ENCODE measurements around the gene ACSBG1.
"Not testable (repeated sequence)": the region's sequence is repeated elsewhere in the genome, so short reads cannot be mapped to it uniquely, and the experiment has no call there.

Gene ACSBG1

DNA sequence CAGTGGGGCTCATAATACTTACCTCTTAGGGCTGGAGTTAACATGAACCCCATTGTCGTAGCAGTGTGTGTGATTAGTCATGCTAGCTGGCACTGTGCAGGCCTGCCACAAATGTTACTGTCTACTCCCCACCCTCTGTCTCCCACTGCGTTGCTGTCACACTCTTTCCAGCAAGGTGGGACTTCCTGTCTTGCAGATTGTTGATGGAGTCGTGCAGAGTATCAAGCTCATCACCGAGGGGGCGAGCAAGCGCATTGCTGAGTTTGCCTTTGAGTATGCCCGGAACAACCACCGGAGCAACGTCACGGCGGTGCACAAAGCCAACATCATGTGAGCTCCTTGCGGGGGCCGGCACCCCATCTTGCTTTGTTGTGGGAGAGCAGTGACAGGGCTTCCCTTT lies 72.3 kb downstream of the ACSBG1 start:
- DNase-seq: no peak

DNA sequence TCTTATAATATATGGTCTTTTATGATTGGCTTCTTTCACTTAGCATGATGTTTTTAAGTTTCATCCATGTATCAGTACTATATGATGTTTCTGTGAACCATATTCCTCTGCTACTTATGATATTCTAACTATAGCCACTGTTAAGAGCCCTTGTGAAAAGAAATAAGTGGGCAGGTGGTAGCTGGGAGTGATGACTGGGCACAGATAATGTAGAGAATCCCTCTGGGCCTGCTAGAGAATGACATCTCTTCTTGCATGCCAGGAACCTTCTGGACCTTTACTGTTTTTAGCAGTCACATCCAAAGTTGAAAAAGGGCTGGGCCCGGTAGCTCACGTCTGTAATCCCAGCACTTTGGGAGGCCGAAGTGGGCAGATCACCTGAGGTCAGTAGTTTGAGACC lies 75.0 kb downstream of the ACSBG1 start:
- DNase-seq: no peak

DNA sequence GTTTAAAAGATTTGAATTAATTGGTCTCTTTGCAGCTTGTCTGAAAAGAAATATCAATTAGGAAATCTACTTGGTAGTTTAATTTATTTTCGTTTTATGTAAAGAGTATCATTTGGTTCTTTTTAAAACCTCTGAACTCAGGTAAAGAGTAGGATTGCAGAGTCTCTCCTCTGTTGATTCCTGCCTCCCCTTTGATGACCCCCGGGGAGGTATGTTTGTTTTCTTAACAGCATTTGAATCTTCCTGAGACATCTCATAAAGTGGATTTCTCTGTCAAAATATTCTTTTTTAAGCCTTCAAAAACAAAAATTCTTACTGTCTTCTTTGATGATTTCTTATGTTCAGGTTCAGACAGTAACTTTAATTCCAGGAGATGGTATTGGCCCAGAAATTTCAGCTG lies 77.2 kb downstream of the ACSBG1 start:
- DNase-seq: no peak

DNA sequence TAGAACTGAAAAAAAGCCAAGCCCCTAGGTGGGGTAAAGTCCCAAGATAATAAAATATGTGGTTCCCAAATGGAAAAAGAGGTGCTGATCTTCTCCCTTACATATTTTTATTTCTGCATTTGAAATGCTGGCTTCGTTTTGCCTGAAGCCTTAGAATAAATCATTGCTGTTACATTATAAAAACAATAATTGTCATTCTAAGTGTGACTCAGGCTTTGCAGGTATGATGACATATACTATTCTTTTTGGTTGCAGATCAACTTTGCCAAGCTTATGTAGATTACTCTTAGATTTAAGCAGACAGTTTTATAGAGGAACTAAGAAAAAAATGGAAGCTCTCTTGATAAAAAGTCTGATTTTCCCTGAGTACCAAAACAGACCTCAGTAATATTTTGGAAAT lies 77.7 kb downstream of the ACSBG1 start:
- no peak for DNase-seq

DNA sequence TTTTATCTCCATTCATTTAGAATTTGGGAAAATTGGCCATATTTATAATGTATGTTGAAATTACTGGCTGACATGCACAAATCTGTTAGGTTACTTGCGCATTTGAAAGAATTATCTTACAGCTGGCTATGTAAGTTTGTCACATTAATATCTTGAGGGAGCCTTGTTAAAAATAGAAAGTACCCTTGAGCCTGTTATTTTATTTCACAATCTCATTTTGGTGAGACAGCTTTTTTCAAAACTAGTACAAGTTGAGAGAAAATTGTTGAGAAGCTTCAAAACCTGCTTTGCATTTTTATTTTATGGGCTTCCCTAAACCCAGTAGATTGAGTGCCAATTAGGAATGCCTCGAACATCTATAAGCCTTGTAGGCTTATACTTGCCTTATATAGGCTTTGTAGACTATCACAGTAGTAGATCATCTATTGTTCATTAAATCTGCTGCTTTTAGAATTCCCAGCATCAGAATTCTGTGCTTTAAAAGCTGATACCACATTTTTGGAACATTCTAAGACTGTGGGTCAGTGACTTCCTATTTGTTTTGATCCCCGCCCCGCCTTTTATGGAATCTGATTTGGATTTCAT lies 78.9 kb downstream of the ACSBG1 start:
- no peak for DNase-seq

DNA sequence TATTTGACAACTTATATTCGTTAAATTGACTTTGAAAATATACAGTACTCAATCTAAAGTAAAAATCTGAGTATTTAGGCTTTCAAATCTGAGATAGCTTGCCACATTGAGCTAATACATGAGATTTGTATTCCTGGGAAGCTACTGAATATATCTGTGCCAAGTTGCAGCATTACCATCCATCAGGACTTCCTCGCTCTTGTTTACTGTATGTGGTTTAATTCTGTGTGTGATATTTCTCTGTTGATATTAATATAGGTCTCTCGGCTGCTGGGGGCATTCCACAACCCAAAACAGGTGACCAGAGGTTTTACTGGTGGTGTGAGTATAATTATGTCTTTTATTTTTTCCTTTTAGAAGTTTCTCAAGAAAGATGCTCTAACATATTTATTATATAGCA lies 79.4 kb downstream of the ACSBG1 start:
- no peak for DNase-seq

DNA sequence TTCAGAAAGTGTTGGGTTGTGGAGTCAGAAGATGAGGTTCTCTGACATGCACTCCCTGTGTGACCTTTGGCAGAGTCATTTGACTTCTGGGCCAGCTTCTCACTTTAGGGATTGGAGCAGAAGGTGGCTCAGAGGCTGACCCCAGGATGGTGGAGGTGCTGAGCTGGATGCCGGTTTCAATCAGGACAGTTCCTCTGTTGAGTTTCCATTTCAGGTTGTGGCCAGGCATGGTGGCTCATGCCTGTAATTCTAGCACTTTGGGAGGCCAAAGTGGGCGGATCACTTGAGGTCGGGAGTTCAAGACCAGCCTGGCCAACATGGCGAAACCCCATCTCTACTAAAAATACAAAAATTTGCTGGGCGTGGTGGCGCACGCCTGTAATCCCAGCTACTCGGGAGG lies 83.3 kb downstream of the ACSBG1 start:
- not testable (repeated sequence) for DNase-seq

DNA sequence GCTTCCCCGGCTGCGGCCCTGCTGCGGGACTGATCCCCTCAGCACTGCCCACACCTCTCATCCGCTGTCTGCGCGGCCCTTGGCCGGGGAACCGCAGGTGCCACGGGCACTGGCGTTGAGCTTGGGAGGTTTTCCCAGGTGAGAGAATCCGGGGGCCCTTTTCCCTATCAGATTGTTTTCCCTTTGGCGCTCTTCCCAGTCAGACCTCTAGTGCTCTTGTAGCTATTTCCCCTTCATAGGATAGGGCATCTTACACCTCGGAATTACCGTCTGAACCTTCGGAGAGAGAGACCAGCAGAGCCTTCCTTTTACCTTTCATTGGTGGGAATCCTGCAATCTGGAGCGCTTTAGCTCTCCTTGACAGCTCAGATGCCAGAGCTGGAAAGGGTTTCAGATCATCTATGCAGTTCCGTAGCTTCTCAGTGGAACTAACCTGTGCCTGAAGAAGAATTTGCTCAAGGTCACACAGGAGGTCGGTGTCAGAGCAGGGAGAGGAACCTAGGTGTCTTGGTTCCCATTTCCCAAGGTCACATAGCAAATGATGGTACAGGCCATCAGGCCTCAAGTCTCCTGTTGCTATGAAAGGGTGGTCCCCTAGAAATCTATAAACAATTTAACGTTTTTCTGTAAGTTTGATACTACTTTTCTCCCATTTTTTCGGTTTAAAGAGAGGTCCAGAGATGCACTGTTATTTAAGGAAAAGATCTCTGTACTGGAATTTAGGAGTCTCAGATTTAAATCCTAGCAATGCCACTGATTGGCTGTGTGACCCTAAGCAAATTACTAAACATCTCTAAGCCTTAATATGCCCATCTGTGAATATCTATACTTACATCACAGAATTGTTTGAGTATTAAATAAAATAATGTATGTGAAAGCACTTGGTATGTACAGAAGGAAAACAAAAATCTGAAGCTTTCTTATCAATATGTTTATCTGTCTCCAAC lies 84.3 kb downstream of the ACSBG1 start:
- no peak for DNase-seq

DNA sequence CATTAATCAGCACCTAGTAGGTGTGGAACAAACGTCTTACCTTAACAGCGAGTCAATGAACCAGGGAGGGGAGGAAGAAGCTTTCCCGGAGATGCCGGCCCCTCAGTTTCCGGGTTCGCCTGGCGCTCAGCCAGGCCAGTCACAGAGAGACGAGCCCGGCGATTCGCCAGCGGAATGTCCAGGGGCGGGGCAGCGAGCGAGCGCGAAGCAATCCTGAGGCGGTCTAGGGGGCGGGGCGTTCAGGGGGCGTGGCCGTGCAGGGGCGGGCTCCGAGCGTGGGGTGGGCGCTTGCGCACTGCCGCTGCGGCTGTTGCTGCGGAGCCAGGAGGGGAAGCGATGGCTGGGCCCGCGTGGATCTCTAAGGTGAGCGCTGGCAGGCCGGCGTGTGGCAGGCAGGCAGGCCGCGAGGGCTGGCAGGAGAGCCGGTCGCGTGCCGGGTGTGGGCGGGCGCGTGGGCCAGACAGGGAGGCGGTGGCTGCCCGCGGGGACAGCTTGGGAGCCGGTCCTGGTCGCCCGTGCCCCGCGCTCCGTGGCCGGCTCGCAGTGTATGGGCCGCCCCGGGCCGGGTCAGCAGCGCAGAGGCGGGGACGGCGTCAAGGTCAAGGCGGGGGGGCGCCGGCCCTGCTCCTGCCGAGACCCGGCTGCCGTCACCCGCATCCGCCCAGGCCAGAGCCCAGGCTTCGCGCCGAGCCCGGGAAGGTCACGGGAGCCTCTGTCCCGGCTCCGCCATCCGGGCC lies 85.1 kb downstream of the ACSBG1 start, which contains the start of gene IDH3A:
TSS of gene IDH3A (plus strand) at position 295 of the 737 bp plus-strand sequence. CDS start at position 337, 42 bp downstream.
- peak; percentile 100 for DNase-seq

DNA sequence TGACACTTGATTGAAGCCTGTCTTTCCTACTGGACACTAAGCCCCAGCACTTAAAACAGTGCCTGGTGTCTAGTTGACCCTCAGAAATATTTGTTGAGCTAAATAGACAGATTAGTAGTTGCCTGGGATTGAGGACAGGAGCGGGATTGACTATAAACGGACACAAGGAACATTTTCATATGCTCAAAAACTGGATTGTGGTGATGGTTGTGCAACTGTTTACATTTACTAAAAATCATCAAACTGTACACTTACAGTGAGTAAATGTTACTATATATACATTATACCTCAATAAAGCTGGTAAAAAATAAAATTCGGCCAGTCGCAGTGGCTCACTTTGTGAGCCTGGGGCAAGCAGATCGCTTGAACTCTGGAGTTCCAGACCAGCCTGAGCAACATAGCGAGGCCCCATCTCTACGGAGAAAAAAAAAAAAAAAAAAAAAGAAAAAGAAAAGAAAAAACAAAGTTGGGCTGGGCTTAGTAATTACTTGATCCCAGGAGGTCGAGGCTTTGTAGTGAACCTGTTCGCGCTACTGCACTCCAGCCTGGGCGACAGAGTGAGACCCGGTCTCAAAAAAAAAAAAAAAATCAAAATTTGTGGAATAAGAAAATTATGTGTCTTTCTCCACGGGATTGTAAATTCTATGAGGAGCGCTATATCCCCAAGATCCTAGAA lies 85.8 kb downstream of the ACSBG1 start:
- no peak for DNase-seq

DNA sequence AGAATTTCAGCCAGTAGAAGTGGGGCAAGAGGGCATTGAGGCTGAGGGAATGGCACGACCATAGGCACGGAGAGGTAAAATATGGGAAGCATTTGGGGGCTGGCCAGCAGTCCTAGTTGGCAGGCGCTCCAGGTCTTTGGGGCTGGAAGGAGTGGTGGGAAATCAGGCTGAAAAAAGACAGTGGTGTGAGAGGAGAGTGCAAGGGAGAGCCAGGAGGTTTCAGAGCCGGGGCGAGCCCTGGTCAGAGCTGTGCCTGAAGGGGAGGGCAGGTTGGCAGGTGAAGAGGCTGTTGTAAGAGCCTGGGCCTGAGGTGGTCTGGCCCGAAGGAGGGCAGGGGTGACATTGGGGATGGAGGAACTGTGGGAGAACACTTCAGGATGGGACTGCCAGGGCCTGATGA lies 86.8 kb downstream of the ACSBG1 start:
- DNase-seq: no peak

DNA sequence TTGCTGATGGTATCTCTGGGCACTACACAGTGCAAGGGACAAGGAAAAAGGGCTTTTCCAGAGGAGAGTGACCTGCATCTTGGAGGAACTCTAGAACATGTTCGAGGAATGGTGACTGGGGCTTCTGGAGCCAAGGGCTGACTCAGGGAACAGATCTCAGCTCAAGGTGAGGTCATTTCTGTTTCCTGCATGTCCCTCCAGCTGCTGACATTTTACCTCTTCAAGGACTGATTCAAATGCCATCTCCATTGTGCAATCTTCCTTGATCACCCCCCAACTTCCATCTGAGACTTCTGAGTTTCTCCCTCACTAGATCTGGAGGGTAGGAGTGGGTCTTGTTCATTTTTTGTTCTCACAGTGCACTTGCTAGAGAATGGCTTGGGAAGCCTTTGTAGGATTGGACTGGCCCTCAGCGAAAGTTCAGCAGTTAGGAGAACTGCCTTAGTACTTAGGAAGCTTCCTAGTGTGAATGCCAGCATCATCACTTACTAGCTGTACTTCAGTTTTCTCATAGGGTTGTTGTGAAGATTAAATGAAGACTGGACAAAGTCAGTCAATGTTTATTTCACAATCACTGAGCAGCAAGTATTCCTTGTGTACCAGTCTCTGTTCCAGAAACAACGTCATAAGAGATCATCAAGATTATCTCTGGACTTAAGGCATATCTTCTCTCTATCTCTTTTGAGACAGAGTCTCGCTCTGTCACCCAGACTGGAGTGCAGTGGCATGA lies 87.8 kb downstream of the ACSBG1 start:
- no peak for DNase-seq

DNA sequence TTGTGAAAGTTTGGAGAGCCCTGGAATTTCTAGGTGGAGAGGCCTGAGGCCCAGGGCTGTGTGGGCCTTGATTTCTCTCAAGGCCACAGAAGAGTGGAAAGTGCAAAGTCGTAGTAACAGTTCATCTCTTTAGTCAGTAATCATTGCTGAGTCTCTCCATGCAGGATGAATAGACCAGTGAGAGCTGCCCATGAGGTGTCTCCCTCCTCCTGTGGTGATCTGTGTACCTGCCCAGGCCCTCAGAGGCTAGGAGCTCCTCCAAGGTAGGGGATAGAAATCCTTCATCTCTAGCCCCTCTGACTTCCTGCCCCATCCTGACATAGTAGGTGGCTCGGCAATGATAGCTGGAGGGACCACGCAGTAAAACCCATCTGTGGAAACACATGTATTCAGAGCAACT lies 92.0 kb downstream of the ACSBG1 start:
- no peak for DNase-seq

DNA sequence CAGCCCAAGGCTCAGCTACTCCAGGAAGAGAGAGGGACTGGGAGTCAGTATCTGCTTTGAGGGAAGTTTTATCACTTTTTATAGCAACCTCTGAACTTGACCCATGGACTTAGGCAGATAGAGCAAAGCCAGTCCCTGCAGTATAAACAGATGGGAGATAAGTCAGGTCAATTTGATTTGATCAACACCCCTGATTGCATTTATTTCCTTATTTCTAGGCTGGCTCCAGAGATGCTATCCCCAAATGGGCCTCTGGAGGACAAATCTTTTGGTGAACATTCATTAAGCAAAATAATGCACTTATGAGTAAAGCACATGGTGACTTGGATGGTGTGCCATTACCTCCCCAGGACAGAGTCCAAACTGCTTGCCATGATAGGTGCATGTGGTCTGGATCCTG lies 94.1 kb downstream of the ACSBG1 start:
- DNase-seq: no peak

DNA sequence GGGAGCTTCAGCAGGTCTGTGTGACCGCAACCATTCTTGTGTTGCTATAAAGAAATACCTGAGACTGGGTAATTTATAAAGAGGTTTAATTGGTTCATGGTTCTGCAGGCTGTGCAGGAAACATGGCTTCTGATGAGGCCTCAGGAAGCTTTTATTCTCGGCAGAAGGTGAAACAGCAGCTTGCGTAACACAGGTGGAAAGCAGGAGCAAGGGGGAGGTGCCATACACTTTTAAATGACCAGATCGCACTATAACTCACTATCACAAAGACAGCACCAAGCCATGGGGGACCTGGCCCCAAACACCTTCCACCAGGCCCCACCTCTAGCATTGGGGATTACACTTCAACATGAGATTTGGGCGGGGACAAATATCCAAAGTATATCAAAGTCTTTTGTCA lies 94.8 kb downstream of the ACSBG1 start:
- DNase-seq: no peak

DNA sequence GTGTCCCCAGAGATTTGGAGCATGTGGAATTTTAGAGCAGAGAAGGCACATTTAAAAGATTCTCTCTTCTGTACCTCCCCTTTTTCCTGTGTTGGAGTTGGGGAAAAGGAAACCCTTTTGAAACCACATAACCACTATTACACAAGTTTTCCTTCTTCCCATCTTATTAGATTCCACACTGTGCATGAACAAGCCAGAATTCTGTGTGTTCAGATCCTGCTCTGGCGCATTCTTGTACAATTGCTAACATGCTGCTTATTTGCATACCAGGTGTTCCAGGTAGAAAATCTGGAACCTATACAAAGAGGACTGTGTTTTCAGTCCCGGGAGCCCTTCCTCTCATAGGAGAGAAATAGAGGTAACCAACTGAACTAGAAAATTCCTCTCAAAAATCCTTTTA lies 100.6 kb downstream of the ACSBG1 start:
- no peak for DNase-seq

DNA sequence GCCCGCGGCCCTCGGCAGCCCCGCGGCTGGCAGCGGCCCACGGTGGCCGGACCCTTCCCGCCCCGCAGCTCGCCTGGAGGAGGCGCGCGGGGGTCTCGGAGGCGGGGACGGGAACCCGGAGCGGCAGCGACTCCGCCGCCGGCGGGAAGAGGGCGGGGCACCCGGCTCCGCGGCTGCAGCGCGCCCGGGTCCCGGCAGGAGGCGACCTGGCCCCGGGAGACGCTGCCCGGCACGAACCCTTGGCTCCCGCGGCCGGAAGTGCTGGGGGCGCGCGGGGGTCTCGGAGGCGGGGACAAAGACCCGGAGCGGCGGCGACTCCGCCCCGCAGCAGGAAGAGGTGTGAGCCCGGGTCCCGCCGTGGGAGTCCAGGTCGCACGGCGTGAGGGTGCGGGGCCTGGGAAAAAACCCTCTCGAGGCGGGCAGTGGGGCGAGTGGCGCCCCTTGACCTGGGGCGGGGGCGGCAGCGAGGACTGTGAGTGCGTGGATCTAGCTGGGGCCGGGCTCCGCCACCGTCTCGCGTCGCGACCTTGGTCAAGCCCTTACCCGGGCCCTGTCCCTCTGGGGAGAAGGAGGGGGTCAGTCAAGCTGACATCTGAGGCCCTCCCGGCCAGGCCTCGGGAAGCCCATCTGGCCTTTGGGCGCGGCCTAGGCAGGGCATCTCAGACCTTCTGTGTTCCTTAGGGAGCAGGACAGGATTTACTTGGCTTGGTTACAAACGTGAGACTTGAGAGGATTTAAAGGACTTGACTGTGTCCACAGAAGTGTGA lies 102.9 kb downstream of the ACSBG1 start, which contains the start of gene CIB2:
TSS of gene CIB2 (minus strand) at position 151 of the 767 bp plus-strand sequence. CDS start 230 bp downstream, outside the sequence.
- DNase-seq: peak; percentile 48 to 72 (median 58)

DNA sequence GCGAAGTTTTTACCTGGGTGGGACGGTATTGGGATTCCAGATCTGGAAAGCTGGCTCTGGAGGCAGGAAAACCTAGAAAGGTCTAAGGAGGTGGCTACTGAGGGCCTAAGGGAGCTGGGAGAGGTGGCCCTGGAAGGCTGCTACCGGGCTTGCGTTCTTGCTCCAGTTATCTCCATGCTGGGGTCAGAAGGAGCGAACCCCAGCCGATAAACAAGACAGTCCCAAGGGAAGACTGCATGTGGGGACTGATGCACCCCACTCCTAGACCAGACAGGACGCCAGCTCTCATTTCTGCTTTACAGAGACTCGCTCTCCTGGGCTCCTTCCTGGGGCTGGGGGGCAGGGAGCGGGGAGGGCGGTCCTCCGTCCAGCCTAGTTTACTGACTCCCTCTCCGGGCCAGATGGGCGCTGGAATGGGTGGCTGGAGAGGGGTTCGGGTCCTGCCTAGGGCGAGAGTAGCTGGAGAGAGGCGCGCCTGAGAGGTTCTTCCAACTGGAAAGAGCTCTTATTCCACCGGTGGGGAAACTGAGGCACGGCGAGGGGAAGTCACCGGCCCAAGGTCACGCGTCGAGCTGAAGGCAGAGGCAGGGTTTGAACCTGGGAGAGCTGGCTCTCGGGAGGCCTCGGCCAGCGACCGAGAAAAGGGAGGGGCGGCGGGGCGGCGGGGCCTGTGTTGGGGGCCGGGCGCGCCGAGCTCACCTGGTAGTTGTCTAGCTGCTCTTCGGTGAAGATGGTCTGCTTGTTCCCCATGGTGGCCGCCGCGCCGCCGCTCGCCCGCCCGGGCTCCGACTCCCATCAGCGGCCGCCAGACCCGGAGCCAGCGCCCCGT lies 103.7 kb downstream of the ACSBG1 start:
- peak in 1 of 4 experiments; percentile 53 for DNase-seq

DNA sequence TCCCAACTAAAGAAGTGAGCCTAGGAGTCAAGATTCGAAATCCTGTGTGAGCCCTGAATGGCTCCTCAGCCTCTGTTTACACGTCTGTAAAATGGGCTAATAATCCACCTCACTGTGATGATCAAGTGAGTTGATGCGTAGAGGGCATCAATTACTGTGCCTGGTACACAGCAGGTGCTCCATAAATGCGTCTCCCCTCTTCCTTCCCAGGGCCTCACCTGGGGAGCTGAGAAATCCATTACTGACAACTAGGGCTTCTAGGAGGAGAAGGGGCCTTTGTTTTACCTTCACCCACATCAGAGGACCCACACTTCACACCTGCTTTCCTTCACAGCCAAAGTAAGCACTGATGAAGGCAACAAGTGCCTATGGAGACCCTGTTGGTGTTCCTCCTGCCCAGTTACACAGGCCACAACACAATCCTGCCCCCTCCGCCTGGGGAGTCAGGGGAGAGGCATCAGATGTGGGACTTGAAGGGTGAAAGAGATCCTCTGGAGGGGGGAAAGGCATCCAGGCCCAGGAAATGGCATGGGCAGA lies 104.5 kb downstream of the ACSBG1 start:
- no peak for DNase-seq

All from activated CD4-positive, CD25-positive, alpha-beta regulatory T cell (primary cell).